Stimulated activated naive CD4-positive, alpha-beta T cell (primary cell): Measurements from ENCODE around the gene ISG20L2.
A peak's percentile ranks its signal among the peaks of the same experiment; 100 is the strongest.

ENCODE experiments used
- DNase-seq, 6 experiments: peaks; one replicate each; lab custom pipeline; 2025; lab: John Stamatoyannopoulos, UW

Gene ISG20L2

GRCh38 chr1:156689953-156690674 lies 38.5 kb downstream of the ISG20L2 start:
- DNase-seq, result no peak

- peak; percentile 50 to 80 (median 68) for DNase-seq
Observed at GRCh38 chr1:156689035-156689952, 39.3 kb downstream of the ISG20L2 start.

GRCh38 chr1:156684227-156684782 lies 44.3 kb downstream of the ISG20L2 start:
- DNase-seq, result peak in 2 of 6 experiments; percentile 27 to 41

GRCh38 chr1:156682166-156682890 lies 46.2 kb downstream of the ISG20L2 start:
- no peak for DNase-seq

- no peak for DNase-seq
Observed at GRCh38 chr1:156681196-156681960, 47.2 kb downstream of the ISG20L2 start.

GRCh38 chr1:156680056-156680455 lies 48.5 kb downstream of the ISG20L2 start:
- no peak for DNase-seq

- DNase-seq, result peak in 4 of 6 experiments; percentile 6 to 43 (median 22)
Observed at GRCh38 chr1:156677616-156678596, 50.7 kb downstream of the ISG20L2 start.

GRCh38 chr1:156676820-156677615 lies 51.5 kb downstream of the ISG20L2 start, which contains the start of gene NES:
Gene NES (minus strand): TSS chr1:156677407. CDS start chr1:156677264, 143 bp downstream.
- DNase-seq, result no peak

- DNase-seq, result no peak
Observed at GRCh38 chr1:156676114-156676819, 52.3 kb downstream of the ISG20L2 start.

- DNase-seq, result no peak
Observed at GRCh38 chr1:156675210-156676113, 53.1 kb downstream of the ISG20L2 start.

- DNase-seq, result no peak
Observed at GRCh38 chr1:156673387-156674121, 55.0 kb downstream of the ISG20L2 start.
